Measurements from ENCODE around the gene ID1.

The ID1 gene, protein sequence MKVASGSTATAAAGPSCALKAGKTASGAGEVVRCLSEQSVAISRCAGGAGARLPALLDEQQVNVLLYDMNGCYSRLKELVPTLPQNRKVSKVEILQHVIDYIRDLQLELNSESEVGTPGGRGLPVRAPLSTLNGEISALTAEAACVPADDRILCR

DNA sequence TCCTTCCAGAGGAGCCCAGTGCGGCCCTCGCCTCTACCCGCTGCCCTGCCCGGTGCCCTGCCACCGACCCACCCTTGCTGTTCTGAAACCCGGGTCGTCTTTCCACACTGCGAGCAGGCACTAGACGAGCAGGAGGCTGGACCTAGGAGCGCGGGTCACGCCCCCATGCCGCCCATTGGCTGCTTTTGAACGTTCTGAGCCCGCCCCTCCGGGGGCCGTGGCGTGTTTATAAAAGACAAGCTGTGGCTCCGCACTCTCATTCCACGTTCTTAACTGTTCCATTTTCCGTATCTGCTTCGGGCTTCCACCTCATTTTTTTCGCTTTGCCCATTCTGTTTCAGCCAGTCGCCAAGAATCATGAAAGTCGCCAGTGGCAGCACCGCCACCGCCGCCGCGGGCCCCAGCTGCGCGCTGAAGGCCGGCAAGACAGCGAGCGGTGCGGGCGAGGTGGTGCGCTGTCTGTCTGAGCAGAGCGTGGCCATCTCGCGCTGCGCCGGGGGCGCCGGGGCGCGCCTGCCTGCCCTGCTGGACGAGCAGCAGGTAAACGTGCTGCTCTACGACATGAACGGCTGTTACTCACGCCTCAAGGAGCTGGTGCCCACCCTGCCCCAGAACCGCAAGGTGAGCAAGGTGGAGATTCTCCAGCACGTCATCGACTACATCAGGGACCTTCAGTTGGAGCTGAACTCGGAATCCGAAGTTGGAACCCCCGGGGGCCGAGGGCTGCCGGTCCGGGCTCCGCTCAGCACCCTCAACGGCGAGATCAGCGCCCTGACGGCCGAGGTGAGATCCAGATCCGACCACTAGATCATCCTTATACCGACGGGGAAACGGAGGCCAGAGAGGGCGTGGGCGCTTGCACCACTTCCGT is at the start of gene ID1:
ID1 (plus strand) TSS at position 259 of the 871 bp plus-strand sequence; CDS start at position 358, 99 bp downstream.
- DNase-seq: peak; percentile 93

DNA sequence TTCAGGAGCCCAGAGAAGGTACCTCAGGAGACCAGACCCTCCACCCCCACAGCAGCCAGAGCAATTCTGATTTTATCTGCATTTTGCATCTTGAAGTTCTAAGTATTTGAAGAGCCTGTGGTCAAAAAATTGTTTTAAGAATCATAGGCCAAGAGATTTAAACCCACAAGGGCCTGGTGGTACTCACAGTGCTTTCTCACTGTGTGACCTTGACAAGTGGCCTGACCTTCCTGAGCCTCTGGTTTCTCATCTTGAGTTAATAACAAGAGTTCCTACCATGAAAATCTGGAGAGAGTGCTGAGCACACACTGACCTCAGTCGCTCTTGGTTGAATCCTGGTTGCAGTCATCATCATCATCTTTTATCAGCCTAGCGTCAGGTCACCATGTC is 45.4 kb upstream of the ID1 start:
- DNase-seq: no peak

DNA sequence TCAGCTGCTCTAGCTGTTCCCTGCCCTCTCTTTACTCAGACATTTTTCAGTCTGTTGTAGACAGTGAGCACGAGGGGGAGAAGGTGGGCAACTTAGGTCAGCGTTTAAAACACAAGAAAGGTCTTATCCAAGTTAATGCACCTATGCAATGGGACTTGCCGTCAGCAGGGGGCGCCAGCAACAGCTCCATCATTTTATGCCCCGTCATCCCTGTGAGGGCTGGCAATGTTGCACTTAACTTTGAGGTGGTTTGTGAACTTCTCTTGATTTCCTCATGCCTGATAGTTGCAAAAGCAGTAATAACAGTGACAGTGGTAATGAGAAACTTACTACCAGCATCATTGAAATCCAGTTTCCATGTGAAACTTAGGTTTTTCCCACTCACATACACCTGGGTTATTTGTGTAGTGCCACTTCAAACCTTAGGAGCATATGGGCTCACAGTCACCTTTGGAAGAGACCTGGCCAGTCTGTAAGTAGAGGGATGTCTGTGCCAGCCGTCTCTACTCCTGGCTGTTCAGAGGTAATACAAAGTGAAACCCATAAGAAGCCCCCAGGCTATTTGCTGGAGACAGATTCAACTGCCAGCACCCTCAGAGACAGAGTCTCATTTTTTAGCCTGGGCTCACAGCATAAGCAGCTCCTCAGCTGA is 44.9 kb upstream of the ID1 start:
- peak; percentile 40 for DNase-seq

- DNase-seq: peak; percentile 9
Measured at GRCh38 chr20:31560746-31561598, 44.1 kb upstream of the ID1 start.

GRCh38 chr20:31562241-31562640 is 42.8 kb upstream of the ID1 start:
- DNase-seq: no peak

- no peak for DNase-seq
Measured at GRCh38 chr20:31564284-31564683, 40.8 kb upstream of the ID1 start.

- DNase-seq: peak; percentile 64
Measured at GRCh38 chr20:31565699-31566318, 39.3 kb upstream of the ID1 start.

- no peak for DNase-seq
Measured at GRCh38 chr20:31566319-31566657, 38.8 kb upstream of the ID1 start.

GRCh38 chr20:31566658-31567379 is 38.3 kb upstream of the ID1 start:
- DNase-seq: peak; percentile 89

GRCh38 chr20:31567380-31567720 is 37.7 kb upstream of the ID1 start:
- DNase-seq: no peak

- DNase-seq: no peak
Measured at GRCh38 chr20:31568041-31568731, 36.9 kb upstream of the ID1 start.

- DNase-seq: no peak
Measured at GRCh38 chr20:31568773-31569162, 36.3 kb upstream of the ID1 start.

- DNase-seq: no peak
Measured at GRCh38 chr20:31569163-31570020, 35.7 kb upstream of the ID1 start.

DNA sequence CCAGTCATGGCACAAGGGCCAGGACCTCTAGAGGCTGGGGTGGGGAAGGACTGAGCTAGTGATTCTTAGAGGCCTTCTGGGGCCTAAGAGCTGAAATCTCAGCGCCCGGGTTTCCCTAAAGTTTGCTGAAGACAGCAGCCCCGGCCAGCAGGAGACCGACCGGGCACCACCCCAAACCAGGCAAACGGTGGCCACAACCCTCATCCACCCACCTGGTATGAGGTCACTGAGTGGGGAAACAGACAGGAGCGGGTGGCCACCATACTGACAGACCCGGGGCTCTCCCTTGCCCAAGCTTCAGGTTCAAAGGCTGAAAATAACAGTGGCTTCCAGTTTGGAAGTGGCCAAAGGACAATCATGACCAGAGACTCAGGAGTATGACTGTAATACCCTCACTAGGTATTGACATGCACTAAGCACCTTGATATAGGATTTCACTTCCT is 35.0 kb upstream of the ID1 start:
- DNase-seq: no peak

GRCh38 chr20:31570735-31571617 is 34.1 kb upstream of the ID1 start:
- no peak for DNase-seq

DNA sequence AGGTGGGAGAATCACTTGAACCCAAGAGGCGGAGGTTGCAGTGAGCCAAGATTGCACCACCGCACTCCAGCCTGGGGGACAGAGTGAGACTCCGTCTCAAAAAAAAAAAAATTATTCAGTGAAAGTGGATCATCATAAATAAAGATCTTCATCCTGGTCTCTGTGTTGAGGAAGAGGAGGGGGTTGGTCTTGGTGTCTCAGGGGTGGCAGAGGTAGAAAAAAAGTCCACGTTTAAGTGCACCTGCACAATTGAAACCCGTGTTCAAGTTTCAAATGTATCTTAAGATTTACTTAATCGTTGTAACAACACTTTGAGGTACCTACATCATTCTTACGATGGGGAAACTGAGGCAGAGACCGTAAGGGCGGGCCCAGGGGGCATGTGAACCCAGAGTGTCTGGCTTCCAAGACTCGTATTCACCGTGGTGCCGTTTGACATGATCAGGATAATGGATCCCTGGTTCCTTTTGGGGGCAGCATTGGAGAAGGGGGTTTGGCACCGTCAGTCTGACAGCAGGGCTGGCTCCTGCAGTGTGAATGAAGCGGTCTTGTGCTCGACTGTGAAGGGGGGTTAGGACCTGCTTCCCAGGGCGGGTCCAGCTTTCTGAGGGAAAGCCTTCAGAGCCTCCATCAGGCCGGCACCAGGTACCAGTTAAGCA is 32.9 kb upstream of the ID1 start:
- no peak for DNase-seq

- DNase-seq: peak; percentile 99
Measured at GRCh38 chr20:31572701-31573554, 32.2 kb upstream of the ID1 start.

Measured in DMS153 (cell line).